Brain microvascular endothelial cell (primary cell): ENCODE results near the gene RBMS3.

ENCODE experiments used
- DNase-seq: peaks from one replicate; pipeline ENCODE4 v3.0.0-alpha.2; 2020
- H3K27ac ChIP-seq: fragments of 250-450 bp; sonication (Bioruptor Pico); 2 replicates; pipeline ENCODE4 v1.5.1; 2020; ENCODE audit warnings: mild to moderate bottlenecking, moderate library complexity
- H3K27me3 ChIP-seq: fragments of 250-450 bp; sonication (Bioruptor Pico); replicated peaks from 2 replicates; pipeline ENCODE4 v1.5.1; 2020; ENCODE audit warnings: mild to moderate bottlenecking
- H3K36me3 ChIP-seq: fragments of 250-450 bp; sonication (Bioruptor Pico); replicated peaks from 2 replicates; pipeline ENCODE4 v1.5.1; 2020; ENCODE audit warnings: mild to moderate bottlenecking
- H3K4me3 ChIP-seq: 2 replicates; pipeline ENCODE4 v1.5.1; 2011; ENCODE audit warnings: low read depth, mild to moderate bottlenecking, control low read depth, low read length, moderate library complexity
- CTCF ChIP-seq: IDR thresholded peaks from 2 replicates; pipeline ENCODE4 v1.5.1; 2011; ENCODE audit warnings: low read depth, mild to moderate bottlenecking, moderate library complexity, low read length, control low read depth, inconsistent platforms; ENCODE audit errors: missing control alignments
- in situ Hi-C: cut with HindIII; loops from 2 replicates; pipeline ENCODE4 v1.10.0; 2017; ENCODE audit warnings: low sequenced_read_pairs, low pct_ligation_motif_present

RBMS3 gene

GRCh38 chr3:29282427-29283230 lies 1.8 kb downstream of the RBMS3 start:
- Histone ChIP-seq H3K36me3 (no peaks in the 10 kb centered on the region), H3K27ac (peak overlapping the region; percentile 93), H3K27me3 (no peaks in the 10 kb centered on the region), H3K4me3 (peak overlapping the region; percentile 78)
- DNase-seq = peak; percentile 59
- in situ Hi-C loops = loop anchor here (25.0 kb wide), 1 partner anchor 480 kb away; no protein-coding TSS in a partner anchor
- no peak for TF ChIP-seq CTCF

GRCh38 chr3:29283231-29284119 lies 2.6 kb downstream of the RBMS3 start:
- DNase-seq = no peak
- TF ChIP-seq CTCF = no peak
- Histone ChIP-seq H3K27ac (peak overlapping the region; percentile 93), H3K4me3 (peak overlapping the region; percentile 78), H3K36me3 (no peaks in the 10 kb centered on the region), H3K27me3 (no peaks in the 10 kb centered on the region)
- in situ Hi-C loops = loop anchor here (25.0 kb wide), 1 partner anchor 479 kb away; no protein-coding TSS in a partner anchor

- peak overlapping the region; percentile 78 for H3K4me3 ChIP-seq
- no peak for TF ChIP-seq CTCF
- H3K27me3 ChIP-seq = no peaks in the 10 kb centered on the region
- no peak for DNase-seq
- peak overlapping the region; percentile 93 for H3K27ac ChIP-seq
- no peaks in the 10 kb centered on the region for H3K36me3 ChIP-seq
- in situ Hi-C loops = loop anchor here (25.0 kb wide), 1 partner anchor 478 kb away; no protein-coding TSS in a partner anchor
Observed at GRCh38 chr3:29284497-29284896, 3.6 kb downstream of the RBMS3 start.

- Histone ChIP-seq H3K27me3 (no peaks in the 10 kb centered on the region), H3K4me3 (peak overlapping the region; percentile 24), H3K27ac (peak overlapping the region; percentile 42), H3K36me3 (no peaks in the 10 kb centered on the region)
- TF ChIP-seq CTCF = no peak
- in situ Hi-C loops = loop anchor here (25.0 kb wide), 1 partner anchor 477 kb away; no protein-coding TSS in a partner anchor
- DNase-seq = no peak
Observed at GRCh38 chr3:29285471-29286071, 4.7 kb downstream of the RBMS3 start.

GRCh38 chr3:29286478-29287240 lies 5.8 kb downstream of the RBMS3 start:
- Histone ChIP-seq H3K27ac (peak overlapping the region; percentile 42), H3K36me3 (no peaks in the 10 kb centered on the region), H3K4me3 (peak overlapping the region; percentile 24), H3K27me3 (no peaks in the 10 kb centered on the region)
- no peak for TF ChIP-seq CTCF
- in situ Hi-C loops = loop anchor here (25.0 kb wide), 1 partner anchor 476 kb away; no protein-coding TSS in a partner anchor
- DNase-seq = no peak
